GM10266 (cell line): ENCODE measurements around the gene KRTAP12-3.
"Not testable (repeated sequence)": the region's sequence is repeated elsewhere in the genome, so short reads cannot be mapped to it uniquely, and the experiment has no call there.

Source experiments
- DNase-seq: peaks from one replicate; pipeline ENCODE4 v3.0.0; 2012; ENCODE audit errors: extremely low spot score
- CTCF ChIP-seq: IDR thresholded peaks from 2 replicates; pipeline ENCODE4 v1.5.1; 2012; ENCODE audit warnings: mild to moderate bottlenecking, low read depth; ENCODE audit not compliant: control insufficient read depth, insufficient read depth; ENCODE audit errors: missing control alignments

The KRTAP12-3 gene

GRCh38 chr21:44639331-44639655 is 18.4 kb upstream of the KRTAP12-3 start:
- DNase-seq = no peak
- TF ChIP-seq CTCF = no peak

- DNase-seq = no peak
- no peak for TF ChIP-seq CTCF
Observed at GRCh38 chr21:44640761-44641160, 17.0 kb upstream of the KRTAP12-3 start.

- no peak for TF ChIP-seq CTCF
- DNase-seq = no peak
Observed at GRCh38 chr21:44643741-44644310, 13.9 kb upstream of the KRTAP12-3 start.

GRCh38 chr21:44644878-44645277 is 12.9 kb upstream of the KRTAP12-3 start:
- no peak for TF ChIP-seq CTCF
- no peak for DNase-seq

DNA sequence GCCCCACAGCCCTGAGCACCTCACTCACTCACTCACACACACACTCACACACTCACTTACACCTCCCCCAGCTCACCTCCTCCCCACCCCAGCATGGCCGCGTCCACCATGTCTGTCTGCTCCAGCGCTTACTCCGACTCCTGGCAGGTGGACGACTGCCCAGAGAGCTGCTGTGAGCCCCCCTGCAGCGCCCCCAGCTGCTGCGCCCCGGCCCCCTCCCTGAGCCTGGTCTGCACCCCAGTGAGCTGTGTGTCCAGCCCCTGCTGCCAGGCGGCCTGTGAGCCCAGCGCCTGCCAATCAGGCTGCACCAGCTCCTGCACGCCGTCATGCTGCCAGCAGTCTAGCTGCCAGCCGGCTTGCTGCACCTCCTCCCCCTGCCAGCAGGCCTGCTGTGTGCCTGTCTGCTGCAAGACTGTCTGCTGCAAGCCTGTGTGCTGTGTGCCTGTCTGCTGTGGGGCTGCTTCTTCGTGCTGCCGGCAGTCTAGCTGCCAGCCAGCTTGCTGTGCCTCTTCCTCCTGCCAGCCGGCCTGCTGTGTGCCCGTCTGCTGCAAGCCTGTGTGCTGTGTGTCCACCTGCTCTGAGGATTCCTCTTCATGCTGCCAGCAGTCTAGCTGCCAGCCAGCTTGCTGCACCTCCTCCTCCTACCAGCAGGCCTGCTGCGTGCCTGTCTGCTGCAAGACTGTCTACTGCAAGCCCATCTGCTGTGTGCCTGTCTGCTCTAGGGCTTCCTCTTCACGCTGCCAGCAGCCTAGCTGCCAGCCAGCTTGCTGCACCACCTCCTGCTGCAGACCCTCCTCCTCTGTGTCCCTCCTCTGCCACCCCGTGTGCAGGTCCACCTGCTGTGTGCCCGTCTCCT is 11.1 kb upstream of the KRTAP12-3 start, which contains the start of gene KRTAP10-11:
KRTAP10-11 (plus strand) TSS at position 49 of the 856 bp plus-strand sequence; CDS start at position 94, 45 bp downstream.
- not testable (repeated sequence) for DNase-seq

GRCh38 chr21:44647222-44647552 is 10.5 kb upstream of the KRTAP12-3 start:
- DNase-seq = no peak
- no peak for TF ChIP-seq CTCF

DNA sequence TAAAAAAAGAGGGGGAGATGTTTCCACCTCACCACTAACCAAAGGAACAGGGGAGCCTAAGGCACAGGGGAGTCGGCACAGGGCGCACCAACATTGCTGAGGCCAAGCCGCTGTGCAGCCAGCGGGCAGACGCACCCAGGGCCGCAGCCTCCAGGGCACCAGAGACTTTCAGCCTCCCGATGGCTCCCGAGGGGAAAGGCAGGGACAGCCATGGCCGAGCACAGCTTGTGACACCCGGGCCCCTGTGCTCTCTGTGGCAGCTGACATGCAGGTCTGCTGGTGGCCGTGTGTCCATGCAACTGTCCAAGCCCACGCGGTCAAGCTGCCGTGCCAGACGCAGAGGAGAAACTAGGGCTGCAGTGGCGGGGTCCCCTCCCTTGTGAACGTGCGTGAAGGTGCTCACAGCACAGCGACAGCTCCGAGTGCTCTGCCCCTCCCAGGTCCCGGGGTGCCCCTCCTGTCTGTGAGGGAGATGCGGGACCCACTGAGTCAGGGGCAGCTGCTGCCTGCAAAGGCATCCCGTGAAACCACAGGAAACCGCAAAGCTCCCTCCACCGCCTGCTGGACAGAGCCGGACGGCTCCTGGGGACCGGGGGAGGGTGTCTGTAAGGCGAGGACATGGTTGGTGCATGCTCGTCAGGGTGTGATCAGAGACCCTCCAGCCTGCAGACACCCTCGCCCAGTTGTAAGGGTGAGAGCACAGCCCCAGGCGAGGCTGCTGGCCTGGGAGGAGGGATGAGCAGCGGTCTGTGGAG is 9.0 kb upstream of the KRTAP12-3 start:
- DNase-seq = no peak
- no peak for TF ChIP-seq CTCF
